CD4-positive, alpha-beta T cell treated with Interleukin-10 for 1 hour (primary cell): ENCODE data around the gene DNAL4.

Experiments
- DNase-seq: peaks from one replicate; pipeline ENCODE4 v3.0.0-alpha.2; 2020

DNAL4 gene, protein sequence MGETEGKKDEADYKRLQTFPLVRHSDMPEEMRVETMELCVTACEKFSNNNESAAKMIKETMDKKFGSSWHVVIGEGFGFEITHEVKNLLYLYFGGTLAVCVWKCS

GRCh38 chr22:38793721-38794466, at the start of gene DNAL4:
TSS of gene DNAL4 (minus strand) at chr22:38794143. CDS start at chr22:38782731, 11,412 bp downstream.
- DNase-seq, result peak; percentile 97

DNA sequence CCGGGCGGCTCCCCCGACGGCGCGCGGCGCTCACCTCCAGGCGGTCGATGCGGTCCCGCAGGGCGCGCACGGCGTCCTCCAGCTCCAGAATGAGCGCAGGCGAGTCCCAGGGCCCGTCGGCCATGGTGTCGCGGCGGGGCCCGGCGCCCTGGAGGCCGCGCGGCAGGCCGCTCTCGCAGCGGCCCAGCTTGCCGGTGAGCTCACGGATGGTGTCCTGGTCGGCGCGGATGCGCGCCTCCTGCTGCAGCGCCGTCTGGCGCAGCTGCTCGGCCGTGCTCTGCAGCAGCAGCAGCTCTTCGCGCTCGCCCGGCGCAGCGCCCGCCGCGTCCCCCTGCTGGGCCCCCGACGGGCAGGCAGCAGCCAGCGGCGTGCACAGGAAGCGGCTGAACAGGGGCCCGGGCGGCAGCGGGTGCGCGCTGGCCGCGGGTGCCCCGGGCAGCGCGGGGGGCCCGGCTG, 49.3 kb upstream of the DNAL4 start:
- DNase-seq, result peak; percentile 60

DNA sequence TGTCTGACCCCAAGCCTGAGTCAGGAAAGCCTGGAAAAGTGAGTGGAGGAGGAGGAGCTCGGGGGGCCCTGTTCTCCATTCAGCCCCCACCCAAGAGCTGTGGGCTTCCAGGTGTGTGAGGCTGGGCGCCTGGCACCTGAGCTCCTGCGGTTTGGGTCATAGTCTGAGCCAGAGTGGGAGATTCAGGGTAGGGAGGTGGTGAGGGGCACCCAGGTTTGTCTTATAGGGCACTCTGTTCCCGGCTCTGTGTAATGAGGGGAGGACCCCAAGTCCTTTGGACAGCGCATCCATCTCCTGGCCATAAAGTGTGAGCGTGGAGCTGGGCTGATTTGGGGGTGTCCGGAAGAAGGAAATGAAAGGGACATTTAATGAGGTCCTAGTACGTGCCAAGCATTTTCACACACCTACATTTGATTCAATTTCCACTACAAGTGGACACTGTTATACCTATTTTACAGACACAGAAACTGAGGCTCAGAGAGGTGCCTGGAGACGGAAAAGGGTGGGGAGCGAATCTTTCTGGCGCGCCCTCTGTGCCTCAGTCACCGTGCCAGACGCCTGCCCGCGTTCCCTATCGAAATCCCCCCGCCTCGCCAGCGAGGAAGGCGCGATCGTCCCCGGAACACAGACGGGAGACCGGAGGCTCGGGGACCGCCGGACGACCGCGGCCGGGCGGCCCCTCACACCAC, 48.7 kb upstream of the DNAL4 start:
- DNase-seq, result no peak

DNA sequence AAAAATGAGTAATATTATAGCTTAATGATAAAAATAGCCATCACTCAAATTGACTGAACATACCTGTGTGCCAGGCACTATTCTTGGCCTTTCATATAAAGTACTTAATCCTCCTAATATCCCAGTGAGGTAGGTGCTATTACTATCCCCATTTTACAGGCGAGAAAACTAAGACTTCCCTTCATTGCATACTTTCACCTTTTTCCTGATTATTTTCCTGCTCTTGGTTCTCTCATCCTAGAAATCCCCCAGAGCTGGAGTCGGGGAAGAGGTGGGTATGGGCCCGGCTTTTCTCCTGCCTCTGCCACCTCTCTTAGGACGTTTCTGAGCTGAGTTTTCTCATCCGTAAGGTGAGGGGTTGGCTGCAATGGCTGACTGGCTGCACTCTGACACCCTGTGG, 47.7 kb upstream of the DNAL4 start:
- DNase-seq, result no peak

DNA sequence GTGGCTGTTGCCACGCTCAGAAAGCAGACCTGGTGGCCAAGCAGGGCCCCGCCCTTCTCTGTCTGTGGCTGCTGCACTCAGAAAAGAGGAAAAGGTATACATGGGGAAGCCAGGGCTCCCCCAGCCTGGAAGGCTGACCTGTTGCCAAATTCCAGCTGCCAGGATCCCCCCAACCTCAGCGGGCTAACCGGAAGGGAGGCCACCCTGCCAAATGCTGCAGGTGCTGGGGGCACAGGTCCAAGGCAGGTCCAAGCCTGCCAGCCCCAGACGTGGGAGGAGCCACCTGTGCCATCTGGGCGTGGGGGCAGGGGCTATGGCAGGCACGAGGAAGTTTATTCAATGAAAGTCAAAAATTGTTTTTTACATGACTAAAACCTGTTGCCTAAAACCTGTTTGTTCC, 47.3 kb upstream of the DNAL4 start:
- no peak for DNase-seq

- DNase-seq, result no peak
Observed at GRCh38 chr22:38840129-38840528, 46.2 kb upstream of the DNAL4 start.

DNA sequence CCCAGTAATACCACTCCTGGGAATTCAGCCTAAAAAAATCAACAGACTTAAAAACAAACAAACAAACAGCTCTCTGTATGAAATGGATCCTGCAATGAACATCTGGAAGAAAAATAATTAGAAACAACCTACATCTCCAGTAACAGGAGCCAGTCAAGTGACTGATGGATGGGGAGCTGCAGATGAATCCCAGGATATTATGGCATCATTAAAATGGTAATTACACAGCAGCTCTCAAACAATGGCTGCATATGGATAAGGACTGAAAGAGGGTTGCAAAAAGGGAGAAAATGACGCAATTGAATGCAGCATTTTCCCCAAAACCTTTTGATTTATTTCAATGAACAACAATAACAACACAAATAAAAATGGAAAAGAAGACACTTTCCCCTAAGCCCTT, 45.7 kb upstream of the DNAL4 start:
- DNase-seq, result no peak

DNA sequence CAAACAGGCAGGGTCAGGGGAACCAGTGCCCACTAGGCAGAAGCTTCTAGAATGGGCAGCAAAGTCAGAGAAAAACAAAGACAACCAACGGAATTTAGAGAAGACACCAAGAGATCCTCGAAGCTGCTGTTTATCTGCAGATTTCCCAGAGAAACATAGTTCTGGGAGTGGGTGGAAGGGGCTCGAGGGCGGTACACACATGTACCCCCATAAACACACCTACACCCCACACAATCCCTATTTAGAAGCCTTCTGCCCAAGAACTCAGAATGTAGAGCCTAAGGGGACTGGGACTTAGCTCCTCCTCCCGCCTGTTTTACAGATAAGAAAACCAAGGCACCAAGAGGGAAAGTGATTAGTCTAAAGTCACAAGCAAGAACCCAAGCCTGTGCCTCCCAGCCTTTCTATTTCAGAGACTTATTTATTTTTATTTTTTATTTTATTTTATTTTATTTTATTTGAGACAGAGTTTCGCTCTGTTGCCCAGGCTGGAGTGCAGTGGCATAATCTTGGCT, 43.5 kb upstream of the DNAL4 start:
- no peak for DNase-seq

DNA sequence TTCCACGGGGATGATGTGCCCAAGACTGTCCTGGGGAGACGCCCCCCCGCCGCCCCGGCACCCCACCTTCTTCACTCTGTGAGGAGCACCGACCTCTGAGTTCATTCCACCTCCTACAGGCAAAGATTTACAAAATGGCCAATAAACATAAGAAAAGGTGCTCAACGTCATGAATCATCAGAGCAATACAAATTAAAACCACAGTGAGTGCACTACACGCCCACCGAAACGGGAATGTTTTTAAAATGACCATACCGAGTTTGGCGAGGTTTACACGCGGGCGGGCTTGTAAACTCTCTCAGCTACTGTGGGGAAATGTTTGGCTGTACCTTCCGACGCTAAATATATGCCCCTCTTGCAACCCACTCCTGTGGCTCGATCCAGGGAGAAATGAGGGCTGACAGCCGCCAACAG, 42.0 kb upstream of the DNAL4 start:
- no peak for DNase-seq

GRCh38 chr22:38834991-38835390, 41.0 kb upstream of the DNAL4 start:
- no peak for DNase-seq

DNA sequence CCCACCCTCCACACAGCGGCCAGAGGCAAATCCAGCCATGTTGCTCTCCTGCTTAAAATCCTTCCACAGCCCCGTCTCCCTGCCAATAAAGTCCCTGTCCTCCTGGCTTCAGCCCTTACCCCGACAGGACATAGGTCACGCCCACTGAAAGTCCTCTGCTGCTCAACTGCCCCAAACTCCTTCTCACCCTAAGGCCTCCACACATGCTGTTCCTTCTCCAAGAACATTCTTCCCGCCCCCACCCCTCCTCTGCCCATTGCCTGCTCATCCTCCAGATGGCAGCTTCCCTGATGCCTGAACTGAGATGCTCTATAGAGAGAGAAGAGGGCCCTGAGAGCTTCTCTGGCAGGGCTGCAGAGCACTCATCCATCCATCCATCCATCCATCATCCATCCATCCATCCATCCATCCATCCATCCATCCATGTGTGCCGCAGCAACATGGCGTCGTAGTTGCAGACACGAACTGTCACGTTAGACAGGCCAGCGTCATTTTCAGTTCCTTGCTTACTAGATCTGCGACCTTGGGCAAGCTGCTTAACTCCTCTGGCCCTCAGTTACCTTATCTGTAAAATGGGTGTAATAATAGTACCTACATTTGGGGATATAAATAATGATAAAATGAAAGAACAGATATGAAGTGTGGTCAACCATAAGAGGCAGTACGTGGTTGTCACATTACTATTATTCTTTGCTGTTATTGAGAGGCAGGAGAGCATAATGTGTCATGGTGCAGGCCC, 40.4 kb upstream of the DNAL4 start:
- no peak for DNase-seq

- no peak for DNase-seq
Observed at GRCh38 chr22:38833061-38833460, 39.1 kb upstream of the DNAL4 start.

- no peak for DNase-seq
Observed at GRCh38 chr22:38832005-38832978, 38.3 kb upstream of the DNAL4 start.

- DNase-seq, result no peak
Observed at GRCh38 chr22:38831166-38831945, 37.4 kb upstream of the DNAL4 start.

- DNase-seq, result no peak
Observed at GRCh38 chr22:38830845-38831108, 36.8 kb upstream of the DNAL4 start.

GRCh38 chr22:38830026-38830844, 36.3 kb upstream of the DNAL4 start:
- DNase-seq, result no peak

DNA sequence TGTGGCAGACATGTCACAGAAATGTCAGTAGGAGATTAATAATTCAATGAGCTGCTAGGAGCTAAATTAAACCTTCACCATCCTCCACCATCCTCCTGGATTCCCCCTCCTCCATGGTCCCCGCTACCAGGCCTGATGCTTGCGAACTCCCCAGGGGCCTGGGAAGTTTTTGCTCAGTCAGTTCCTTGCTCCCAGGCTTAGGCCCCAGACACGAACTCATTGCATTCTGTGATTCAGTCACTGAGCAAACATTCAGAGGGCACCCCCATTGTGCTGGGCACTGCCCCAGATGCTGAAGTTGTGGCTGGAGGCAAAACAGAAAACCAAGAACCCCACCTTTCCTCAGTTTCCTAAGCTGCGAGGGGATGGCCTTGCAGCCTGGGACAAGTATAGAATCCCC, 35.5 kb upstream of the DNAL4 start:
- DNase-seq, result no peak

DNA sequence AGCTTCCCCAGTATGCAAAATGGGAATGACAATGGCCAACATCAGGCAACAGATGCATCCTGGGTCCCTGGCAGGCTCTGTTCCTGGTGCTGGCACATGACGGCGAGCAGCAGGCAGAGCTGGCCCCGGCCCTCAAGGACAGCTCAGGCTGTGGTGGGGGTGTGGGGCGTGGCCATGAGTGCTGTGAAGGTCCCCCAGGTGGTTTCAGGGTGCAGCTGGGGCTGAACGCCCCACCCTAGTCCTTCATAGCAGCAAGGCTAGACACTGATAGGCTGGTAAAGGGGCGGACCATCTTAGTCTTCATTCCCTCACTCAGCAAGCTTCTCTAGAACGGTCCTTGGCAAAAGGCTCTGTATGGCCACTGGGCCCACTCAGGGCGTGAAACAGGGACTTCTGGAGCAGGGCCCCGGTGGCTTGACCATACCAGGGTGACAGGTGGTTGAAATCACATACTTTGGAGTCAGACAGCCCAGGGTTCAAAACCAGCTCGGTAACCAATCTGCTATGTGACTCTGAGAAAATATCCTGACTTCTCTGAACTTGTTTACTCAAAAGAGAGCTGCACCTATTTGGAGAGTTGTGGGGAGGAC, 34.8 kb upstream of the DNAL4 start:
- DNase-seq, result no peak

GRCh38 chr22:38828191-38828590, 34.2 kb upstream of the DNAL4 start:
- DNase-seq, result no peak

DNA sequence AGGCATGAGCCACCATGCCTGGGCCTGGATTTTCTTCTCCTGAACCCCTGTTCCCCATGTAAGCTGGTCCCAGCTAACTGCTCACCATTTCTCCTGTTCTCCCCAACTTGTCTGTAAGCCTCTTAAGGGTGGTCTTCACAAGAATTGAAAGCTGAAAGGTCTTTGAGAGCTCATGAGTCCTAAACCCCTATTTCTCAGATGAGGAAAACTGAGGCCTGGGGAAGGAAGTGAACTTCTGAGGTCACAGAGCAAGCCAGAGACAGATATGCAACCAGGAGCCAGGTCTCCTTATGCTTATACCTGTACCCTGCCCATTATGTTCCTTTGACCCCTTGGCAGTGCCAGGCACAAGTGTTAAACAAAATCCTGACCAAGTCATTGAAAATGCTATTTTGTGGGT, 33.6 kb upstream of the DNAL4 start:
- no peak for DNase-seq
